WERI-Rb-1 (cell line): ENCODE data around the gene SPTBN1.
"Not testable (repeated sequence)": the region's sequence is repeated elsewhere in the genome, so short reads cannot be mapped to it uniquely, and the experiment has no call there.

Experiments
- DNase-seq: peaks from one replicate; pipeline ENCODE4 v3.0.0-alpha.2; 2020
- H3K27ac ChIP-seq: fragments of 250-450 bp; sonication (Bioruptor Pico); 2 replicates; pipeline ENCODE4 v1.5.1; 2020; ENCODE audit warnings: mild to moderate bottlenecking, moderate library complexity
- H3K27me3 ChIP-seq: fragments of 250-450 bp; sonication (Bioruptor Pico); 2 replicates; pipeline ENCODE4 v1.5.1; 2021; ENCODE audit warnings: mild to moderate bottlenecking, low read depth, moderate library complexity; ENCODE audit not compliant: insufficient read depth, severe bottlenecking
- H3K36me3 ChIP-seq: fragments of 250-450 bp; sonication (Bioruptor Pico); 2 replicates; pipeline ENCODE4 v1.5.1; 2020; ENCODE audit warnings: mild to moderate bottlenecking, moderate library complexity
- H3K4me3 ChIP-seq: 2 replicates; pipeline ENCODE4 v1.5.1; 2011; ENCODE audit warnings: low read depth, mild to moderate bottlenecking, control low read depth, low read length
- H3K9me3 ChIP-seq: fragments of 250-450 bp; sonication (Bioruptor Pico); 2 replicates; pipeline ENCODE4 v1.5.1; 2021; ENCODE audit warnings: mild to moderate bottlenecking, moderate library complexity; ENCODE audit not compliant: severe bottlenecking
- TF ChIP-seq, protein P1 (sequence below): IDR thresholded peaks from 2 replicates; pipeline ENCODE4 v1.5.1; 2011; ENCODE audit warnings: low read depth, mild to moderate bottlenecking, control low read depth, inconsistent platforms, low read length

Gene SPTBN1

DNA sequence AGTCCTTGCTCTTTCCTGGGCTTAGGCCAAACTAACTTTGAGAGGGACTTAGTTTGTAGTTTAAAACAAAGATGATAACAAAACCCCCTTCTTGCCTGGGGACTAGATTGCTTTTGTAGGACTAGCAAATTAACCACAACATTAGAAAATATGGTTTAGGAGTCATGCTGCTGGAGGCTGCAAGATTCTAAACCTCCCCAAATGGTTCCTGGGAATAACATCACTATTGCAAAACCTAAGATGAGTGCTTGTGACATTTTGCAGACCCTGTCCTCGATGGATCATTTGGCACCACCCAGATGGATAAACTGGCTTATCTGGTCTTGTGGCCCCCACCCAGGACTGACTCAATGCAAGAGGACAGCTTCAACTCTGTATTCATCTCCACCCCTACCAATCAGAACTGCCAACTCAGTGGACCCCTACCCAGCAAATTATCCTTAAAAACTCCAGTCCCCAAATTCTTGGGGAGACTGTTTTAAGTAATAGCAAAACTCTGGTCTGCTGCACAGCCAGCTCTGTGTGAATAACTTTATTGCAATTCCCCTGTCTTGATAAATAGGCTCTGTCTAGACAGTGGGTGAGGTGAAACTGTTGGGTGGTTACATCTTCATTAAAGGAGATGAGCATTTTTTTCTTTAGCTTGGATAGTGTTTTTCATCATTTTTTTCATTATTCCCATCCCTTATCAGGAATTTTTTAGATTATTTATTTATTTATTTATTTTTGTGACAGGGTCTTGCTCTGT lies 58.9 kb downstream of the SPTBN1 start:
- no peaks in the 10 kb centered on the region for H3K27me3 ChIP-seq
- DNase-seq: no peak

DNA sequence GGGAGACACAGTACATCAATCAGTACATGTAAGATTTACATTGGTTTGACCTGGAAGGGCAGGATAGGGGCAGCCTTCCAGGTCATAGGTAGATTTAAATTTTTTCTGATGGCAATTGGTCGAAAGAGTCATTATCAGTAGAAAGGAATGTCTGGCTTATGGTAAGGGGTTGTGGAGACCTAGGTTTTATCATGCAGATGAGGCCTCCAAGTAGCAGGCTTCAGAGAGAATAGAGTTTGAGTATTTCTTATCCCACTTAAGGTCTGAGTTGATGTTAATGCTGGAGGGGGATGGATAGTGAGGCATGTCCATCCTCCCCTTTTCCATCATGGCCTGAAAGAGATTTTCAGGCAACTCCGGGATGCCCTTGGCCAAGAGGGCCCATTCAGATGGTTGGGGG lies 60.7 kb downstream of the SPTBN1 start:
- DNase-seq: no peak
- no peaks in the 10 kb centered on the region for H3K9me3 ChIP-seq
- H3K27ac ChIP-seq: no peak overlapping the region
- TF ChIP-seq, protein P1, sequence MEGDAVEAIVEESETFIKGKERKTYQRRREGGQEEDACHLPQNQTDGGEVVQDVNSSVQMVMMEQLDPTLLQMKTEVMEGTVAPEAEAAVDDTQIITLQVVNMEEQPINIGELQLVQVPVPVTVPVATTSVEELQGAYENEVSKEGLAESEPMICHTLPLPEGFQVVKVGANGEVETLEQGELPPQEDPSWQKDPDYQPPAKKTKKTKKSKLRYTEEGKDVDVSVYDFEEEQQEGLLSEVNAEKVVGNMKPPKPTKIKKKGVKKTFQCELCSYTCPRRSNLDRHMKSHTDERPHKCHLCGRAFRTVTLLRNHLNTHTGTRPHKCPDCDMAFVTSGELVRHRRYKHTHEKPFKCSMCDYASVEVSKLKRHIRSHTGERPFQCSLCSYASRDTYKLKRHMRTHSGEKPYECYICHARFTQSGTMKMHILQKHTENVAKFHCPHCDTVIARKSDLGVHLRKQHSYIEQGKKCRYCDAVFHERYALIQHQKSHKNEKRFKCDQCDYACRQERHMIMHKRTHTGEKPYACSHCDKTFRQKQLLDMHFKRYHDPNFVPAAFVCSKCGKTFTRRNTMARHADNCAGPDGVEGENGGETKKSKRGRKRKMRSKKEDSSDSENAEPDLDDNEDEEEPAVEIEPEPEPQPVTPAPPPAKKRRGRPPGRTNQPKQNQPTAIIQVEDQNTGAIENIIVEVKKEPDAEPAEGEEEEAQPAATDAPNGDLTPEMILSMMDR: no peak
- no peaks in the 10 kb centered on the region for H3K27me3 ChIP-seq
- H3K4me3 ChIP-seq: no peak overlapping the region
- no peaks in the 10 kb centered on the region for H3K36me3 ChIP-seq

More for the DNA sequence above, 58.9 kb downstream of the SPTBN1 start:
- Histone ChIP-seq H3K4me3 (no peak overlapping the region), H3K36me3 (no peaks in the 10 kb centered on the region), H3K9me3 (no peaks in the 10 kb centered on the region), H3K27ac (no peak overlapping the region)
- TF ChIP-seq, protein P1: no peak

DNA sequence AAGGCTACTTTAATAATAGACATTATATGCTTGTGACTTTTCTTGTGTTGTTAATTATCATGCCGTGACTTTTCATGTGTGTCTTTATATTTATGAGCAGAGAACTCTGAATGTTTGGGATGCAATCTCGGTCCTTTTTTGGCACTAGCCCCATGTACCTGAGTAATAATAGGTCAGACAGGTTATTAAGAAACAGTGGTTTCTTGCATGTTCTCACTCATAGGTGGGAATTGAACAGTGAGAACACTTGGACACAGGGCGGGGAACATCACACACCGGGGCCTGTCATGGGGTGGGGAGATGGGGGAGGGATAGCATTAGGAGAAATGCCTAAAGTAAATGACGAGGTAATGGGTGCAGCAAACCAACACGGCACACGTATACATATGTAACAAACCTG lies 61.9 kb downstream of the SPTBN1 start:
- not testable (repeated sequence) for DNase-seq, H3K27ac ChIP-seq, H3K36me3 ChIP-seq, H3K9me3 ChIP-seq, H3K27me3 ChIP-seq, H3K4me3 ChIP-seq

DNA sequence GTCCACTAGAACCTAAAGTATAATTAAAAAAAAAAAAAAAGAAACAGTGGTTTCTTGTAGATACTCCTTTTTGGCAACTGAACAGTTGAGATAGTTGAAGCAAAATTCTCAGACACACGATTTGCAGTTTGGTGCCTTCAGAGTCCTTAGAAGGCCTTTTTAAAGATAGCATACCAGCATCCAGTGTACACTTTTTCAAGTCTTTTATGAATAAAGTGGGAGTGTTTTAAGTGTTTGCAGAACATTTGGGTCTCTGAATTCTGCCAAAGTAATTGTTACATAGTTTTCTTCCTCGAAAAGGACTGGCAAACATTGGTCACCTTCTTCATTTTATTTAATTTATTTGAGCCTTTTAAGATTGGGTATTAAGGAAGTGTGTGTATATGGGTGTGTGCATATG lies 62.3 kb downstream of the SPTBN1 start:
- no peak for DNase-seq
- no peaks in the 10 kb centered on the region for H3K27me3 ChIP-seq
- no peak overlapping the region for H3K27ac ChIP-seq
- H3K36me3 ChIP-seq: no peaks in the 10 kb centered on the region
- no peaks in the 10 kb centered on the region for H3K9me3 ChIP-seq
- H3K4me3 ChIP-seq: no peak overlapping the region
- TF ChIP-seq, protein P1: no peak

DNA sequence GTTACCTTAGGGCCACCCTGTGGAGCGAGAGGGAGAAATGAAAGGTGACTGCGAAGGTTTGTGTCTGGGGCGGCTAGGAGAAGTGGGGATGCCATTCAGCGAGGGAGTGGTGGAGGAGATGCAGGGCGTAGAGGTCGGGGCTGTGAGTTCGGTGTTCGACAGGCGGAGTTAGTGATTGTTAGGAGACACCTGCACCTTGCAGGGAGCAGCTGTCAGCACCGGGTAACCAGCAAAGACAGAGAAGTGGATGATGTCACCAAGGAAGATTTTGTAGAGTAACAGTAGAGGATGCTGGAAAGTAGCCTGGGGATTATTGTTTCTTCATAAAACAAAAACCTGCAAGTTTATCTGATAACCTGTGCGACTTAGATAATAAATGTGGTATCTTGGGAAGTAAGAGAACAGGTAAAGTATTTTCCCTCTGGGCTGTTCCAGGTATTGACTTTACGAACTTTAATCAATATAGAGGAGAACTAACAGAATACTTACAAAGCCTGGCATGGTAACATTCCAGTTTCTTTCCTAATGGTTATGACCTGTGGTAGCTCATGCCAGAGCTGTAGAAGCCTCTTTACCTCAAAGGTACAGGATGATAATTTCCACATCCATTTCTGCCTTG lies 63.8 kb downstream of the SPTBN1 start:
- TF ChIP-seq, protein P1: no peak
- no peaks in the 10 kb centered on the region for H3K36me3 ChIP-seq
- no peak for DNase-seq
- no peaks in the 10 kb centered on the region for H3K27me3 ChIP-seq
- H3K9me3 ChIP-seq: no peaks in the 10 kb centered on the region
- no peak overlapping the region for H3K4me3 ChIP-seq
- H3K27ac ChIP-seq: no peak overlapping the region

DNA sequence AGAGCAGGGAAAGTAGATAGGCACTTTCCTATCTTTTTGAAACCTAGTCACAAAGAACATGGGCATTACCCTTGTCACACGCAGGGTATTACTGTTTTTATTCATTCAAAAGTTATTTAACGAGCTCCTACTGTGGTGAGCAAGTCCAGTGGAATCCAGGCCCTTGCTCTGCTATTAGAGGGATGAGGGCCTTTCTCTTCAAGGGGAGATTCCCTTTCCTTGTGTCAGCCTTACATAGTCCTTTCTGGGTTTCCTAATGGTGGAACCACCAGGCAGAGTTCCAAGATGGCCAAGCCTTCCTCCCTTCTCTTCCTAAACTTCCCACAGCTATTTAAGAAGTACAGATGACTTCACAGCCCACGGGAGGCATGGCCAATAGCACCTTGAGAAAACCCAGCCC lies 64.6 kb downstream of the SPTBN1 start:
- DNase-seq: no peak
- H3K27ac ChIP-seq: no peak overlapping the region
- no peak overlapping the region for H3K4me3 ChIP-seq
- H3K9me3 ChIP-seq: no peaks in the 10 kb centered on the region
- no peaks in the 10 kb centered on the region for H3K27me3 ChIP-seq
- TF ChIP-seq, protein P1: no peak
- no peaks in the 10 kb centered on the region; the same call in 1 of the 2 replicates for H3K36me3 ChIP-seq
